Putamen (tissue), 1 donor: Measurements from ENCODE around the gene ADCY6.

Experiments
- DNase-seq: peaks from one replicate; pipeline ENCODE4 v3.0.0-alpha.2; 2016; ENCODE audit warnings: low spot score

ADCY6 gene

GRCh38 chr12:48788854-48789775 is at the start of gene ADCY6:
TSS of gene ADCY6 (minus strand) at chr12:48789089. CDS start at chr12:48783434, 5,655 bp downstream.
- DNase-seq: peak; percentile 57

DNA sequence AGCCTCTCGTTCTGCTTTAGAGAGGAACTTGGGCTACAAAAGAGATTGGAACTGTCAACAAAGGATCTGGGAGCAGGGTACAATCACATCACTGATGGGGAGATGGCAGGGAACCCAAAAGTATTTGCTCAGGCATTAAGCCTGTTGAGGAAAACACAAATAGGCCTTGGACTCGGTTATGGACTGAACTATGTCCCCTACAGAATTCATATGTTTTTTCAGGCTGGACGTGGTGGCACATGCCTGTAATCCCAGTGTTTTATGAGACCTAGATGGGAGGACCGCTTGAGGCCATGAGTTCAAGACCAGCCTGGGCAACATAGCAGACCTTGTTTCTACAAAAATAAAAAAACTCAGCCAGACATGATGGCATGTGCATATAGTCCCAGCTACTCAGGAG is 49.2 kb upstream of the ADCY6 start:
- DNase-seq: no peak

DNA sequence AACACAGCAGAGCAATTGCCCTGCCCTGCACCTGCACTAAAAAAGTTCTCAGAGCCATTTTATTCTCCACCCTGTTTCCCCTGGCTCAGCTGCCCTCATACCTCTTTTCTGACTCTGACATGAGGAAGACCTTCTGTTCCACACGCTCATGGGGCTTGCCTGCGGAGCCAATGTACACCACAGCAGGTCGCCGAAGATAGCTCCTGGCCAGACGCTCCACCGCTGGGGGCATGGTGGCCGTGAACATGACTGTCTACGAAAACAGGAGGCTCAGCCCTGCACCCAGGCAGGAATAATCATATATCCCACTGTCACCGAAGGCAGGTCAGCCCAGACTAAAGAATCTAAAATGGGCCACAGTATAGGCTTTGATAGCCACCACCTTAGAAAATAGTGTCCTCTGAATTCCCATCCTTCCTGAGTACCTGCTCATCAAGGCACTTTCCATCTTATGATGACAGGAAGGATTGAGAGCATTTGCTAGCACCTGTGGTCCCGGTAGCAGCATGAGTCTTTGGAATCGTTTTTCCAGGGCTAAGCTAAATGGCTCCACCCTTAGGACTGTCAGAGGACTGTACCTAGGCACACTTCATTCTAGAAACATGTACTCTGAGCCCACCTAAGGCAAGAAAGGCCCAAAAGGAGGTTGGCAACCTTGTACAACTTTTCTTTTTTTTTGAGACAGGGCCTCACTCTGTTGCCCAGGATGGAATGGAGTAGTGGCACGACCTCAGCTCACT is 43.6 kb upstream of the ADCY6 start:
- no peak for DNase-seq

DNA sequence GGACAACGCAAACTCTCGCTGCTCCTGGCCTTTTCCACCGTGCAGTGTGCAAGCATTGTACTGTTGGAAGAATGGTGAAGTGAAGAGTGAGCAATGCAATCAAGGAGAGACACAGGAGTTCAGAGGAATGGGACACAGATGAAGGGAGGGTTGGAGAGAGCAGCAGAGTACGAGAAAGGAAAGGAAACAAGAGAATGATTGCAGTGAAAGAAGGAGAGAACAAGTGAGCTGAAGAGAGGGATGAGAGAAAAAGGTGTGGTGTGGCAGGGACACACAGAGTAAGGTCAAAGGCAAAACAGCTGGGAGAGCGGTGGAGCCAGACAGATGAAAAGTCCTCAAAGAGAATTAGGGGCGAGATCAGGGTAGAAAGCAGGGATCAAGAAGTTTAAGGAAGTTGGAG is 42.4 kb upstream of the ADCY6 start:
- no peak for DNase-seq

GRCh38 chr12:48828841-48829575 is 40.1 kb upstream of the ADCY6 start:
- no peak for DNase-seq

GRCh38 chr12:48828293-48828692 is 39.4 kb upstream of the ADCY6 start:
- DNase-seq: no peak

- no peak for DNase-seq
Measured at GRCh38 chr12:48827513-48828096, 38.7 kb upstream of the ADCY6 start.

- no peak for DNase-seq
Measured at GRCh38 chr12:48827026-48827425, 38.1 kb upstream of the ADCY6 start.

DNA sequence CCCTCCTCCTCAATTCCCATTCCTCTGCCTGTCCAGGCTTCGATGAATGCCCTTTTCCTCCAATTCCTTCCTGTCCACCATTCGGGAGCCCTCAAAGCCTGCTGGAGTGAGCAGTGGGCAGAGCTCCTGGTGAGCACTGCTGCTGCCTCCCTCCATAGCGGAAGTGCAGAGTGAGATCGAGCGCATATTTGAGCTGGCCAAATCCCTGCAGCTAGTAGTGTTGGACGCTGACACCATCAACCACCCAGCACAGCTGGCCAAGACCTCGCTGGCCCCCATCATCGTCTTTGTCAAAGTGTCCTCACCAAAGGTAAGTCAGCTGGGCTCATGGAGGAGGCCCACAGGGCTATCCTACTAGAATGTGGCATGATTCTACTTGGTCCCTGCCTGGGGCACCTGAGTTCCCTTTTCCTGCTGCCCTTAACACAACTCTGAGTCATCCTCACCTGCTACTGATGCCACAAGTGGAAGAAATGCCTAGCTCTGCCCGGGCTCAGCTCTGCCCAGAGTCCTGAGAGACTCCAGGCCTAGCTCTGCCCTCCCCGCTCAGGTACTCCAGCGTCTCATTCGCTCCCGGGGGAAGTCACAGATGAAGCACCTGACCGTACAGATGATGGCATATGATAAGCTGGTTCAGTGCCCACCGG is 37.4 kb upstream of the ADCY6 start:
- DNase-seq: no peak

DNA sequence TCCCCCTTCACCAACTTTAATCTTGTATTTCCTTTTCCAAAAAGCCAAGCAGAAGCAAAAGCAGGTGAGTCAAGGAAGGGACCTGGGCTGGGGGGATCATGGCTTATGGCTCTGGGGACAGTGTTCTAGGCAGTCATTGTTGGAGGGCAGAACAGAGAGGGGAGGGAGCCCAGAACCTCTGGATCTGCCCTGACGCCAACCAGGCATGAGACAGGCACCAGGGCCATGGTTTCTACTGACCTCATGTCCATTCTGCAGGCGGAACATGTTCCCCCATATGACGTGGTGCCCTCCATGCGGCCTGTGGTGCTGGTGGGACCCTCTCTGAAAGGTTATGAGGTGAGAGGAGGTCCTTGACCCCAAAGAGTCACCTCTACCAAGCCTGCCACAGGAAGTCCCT is 36.0 kb upstream of the ADCY6 start:
- DNase-seq: no peak

GRCh38 chr12:48824112-48824511 is 35.2 kb upstream of the ADCY6 start:
- no peak for DNase-seq

GRCh38 chr12:48823281-48823680 is 34.4 kb upstream of the ADCY6 start:
- DNase-seq: no peak

DNA sequence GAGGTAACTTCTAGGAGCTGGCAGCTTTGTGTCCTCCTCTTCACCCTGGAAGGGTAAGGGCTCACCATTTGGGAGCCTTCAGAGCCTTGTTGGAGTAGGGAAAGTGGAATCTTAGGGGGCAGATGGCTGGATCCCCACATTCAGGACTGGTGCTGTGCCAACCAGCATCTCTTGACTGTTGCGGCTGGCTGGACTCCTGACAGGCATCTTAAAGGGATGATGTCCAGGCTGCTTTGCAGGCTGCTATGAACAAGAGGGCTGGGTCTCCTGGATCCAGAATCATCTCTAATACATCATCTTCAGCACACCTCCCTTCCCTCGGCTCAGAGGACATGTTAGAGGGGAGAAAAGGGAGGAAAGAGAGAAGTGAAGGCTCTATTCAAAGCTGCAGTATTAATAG is 33.8 kb upstream of the ADCY6 start:
- no peak for DNase-seq

GRCh38 chr12:48822139-48822538 is 33.2 kb upstream of the ADCY6 start:
- DNase-seq: no peak

DNA sequence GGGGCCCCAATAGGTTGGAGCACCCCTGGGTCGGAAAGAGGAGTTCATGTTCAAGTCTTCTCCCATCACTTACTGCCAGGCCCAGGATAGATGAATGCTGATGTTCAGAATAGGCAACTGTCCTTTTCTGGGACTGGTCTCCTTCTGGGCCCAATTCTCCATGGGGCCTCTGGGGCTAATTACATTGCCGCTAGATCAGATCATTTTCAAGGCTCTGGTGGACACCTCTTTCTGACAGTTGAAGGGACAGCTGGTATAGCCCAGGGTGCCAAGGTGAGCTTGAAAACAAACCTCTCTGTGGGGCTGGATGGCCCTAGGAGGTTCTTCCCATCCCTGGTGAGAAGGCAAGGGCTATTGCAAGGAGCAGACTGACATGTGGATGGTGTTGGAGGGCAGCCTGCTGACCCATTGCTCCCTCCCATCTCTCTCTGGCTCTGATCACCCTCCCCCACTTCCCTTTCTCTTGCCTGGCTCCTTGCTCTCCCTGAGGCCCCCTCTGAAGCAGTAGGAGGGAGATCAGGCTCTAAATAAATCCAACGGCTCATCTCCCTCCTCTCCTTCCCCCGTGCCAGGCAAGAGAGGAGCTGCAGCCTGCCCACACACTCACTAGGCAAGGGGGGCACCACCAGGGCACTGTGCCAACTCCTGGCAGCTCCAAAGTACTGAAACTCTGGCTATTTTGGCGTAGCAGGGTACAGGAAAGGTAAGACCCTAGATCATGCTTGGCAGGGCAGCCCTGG is 31.3 kb upstream of the ADCY6 start:
- no peak for DNase-seq

DNA sequence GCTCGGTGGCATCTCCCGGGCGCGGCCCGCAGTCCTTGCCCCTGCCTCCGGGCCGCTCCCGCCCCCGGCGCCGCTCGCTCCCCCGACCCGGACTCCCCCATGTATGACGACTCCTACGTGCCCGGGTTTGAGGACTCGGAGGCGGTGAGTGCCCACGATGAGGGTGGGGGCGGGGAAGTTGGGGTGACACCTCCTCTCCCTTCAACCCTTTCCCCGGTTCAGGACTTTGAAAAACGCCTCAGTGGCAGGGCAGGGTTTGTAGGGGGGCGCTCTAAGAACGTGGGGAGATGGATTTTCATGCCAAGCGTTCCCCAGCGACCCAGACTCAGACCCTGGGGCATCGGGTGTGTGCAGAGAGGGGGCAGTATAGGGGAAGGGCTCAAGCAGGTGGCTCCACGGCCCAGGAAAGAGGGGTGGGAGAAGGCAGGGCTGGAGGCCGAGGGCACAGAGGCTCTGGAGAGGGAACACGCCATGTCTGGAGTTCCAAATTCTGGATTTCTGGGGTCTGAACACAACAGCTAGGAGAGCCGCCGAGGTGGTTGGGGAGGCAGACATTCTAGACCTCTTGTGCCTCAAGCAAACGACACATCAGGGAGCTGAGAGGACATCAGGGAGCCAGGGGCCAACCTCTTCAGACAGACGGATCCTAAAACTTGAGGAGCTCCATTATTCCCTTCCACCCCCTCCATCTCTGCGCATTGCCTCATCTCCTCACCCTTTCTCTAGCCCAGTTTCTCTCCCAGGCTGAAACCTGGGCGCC is 30.1 kb upstream of the ADCY6 start:
- no peak for DNase-seq

DNA sequence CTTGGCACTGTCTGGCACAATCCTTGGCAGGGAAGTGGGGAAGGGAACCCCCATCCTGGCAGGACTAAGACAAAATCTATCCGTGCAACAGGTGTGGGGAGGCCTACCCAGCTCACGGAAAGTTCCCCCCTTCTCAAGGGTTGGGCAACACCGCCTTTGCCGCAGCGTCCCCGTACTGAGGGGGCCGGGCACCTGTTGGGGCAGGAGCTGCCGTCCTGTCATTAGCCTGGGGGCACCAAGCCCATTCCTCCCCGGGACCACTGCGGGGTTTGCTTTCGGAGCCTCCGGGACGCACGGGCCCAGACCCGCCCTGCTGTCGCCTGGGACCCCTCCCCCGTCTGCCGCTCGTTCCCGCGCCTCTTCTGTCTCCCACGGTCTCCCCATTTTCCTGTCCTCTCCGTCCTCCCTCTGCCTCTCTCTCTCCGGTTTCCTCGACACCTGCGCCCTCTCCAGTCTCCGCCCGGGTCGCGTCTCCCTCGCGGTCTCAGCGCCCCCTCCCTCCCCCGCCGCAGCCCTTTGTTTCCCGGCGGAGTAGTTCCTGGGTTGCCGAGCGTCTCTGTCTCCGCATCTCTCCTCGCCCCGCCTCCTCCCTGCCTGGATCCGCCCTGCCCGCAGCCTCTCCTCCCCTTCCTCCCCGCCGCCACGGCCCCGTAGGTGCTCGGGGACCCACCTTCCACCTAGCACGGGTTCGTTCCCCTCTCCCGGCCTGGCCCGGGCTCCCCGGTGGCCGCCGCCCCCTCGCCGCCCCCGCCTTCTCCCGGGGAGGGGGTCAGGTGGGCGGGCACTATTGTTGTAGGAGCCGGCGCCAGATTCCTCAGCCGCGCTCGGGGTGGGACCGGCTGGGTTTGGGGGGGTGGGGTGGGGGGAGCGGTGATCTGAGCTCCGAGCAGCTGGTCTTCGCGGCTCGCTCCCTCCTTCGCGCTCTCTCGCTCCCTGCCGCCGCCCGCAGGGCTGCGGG is 29.3 kb upstream of the ADCY6 start, which contains the start of gene CACNB3:
Gene CACNB3, plus strand, starts transcription at position 624 of the 958 bp plus-strand sequence. CDS start 434 bp downstream, outside the sequence.
- peak; percentile 59 for DNase-seq

- DNase-seq: no peak
Measured at GRCh38 chr12:48816143-48816854, 27.4 kb upstream of the ADCY6 start.
